ENCODE data around the gene IGFBP1. TPM values are rescaled to one million over a fixed set of nuclear protein-coding genes. Genes with fewer than 3 reads are reported as not detected.

IGFBP1 gene
- total RNA-seq, 2 experiments from 2014 or later, result not detected

Other genes with a start within 250 kb of the IGFBP1 start
- gene CCDC201, start 15.4 kb upstream of the IGFBP1 start, total RNA-seq, result not detected
- under 1 TPM; 0.12 to 0.23 TPM for gene IGFBP3, start 32.8 kb downstream of the IGFBP1 start, total RNA-seq